NCI-H69 (cell line): ENCODE data around the gene RBM20.
A peak's percentile ranks its signal among the peaks of the same experiment; 100 is the strongest.
"Not testable (repeated sequence)": the region's sequence is repeated elsewhere in the genome, so short reads cannot be mapped to it uniquely, and the experiment has no call there.

ENCODE experiments used
- DNase-seq: peaks from one replicate; lab custom pipeline; 2025; lab: John Stamatoyannopoulos, UW

RBM20 gene

GRCh38 chr10:110704906-110705476, 60.9 kb downstream of the RBM20 start:
- DNase-seq: no peak

GRCh38 chr10:110705596-110705995, 61.5 kb downstream of the RBM20 start:
- DNase-seq: not testable (repeated sequence)

GRCh38 chr10:110706690-110707098, 62.6 kb downstream of the RBM20 start:
- no peak for DNase-seq

GRCh38 chr10:110708776-110709443, 64.8 kb downstream of the RBM20 start:
- no peak for DNase-seq

- DNase-seq: no peak
These were observed 65.3 kb downstream of the RBM20 start for GRCh38 chr10:110709444-110709828.

GRCh38 chr10:110709964-110710587, 65.9 kb downstream of the RBM20 start:
- no peak for DNase-seq

GRCh38 chr10:110710621-110711020, 66.5 kb downstream of the RBM20 start:
- no peak for DNase-seq

GRCh38 chr10:110711382-110711781, 67.2 kb downstream of the RBM20 start:
- no peak for DNase-seq

- DNase-seq: no peak
These were observed 70.2 kb downstream of the RBM20 start for GRCh38 chr10:110714356-110714755.

- no peak for DNase-seq
These were observed 73.8 kb downstream of the RBM20 start for GRCh38 chr10:110717781-110718589.

GRCh38 chr10:110721406-110722038, 77.4 kb downstream of the RBM20 start:
- DNase-seq: peak; percentile 40

GRCh38 chr10:110723224-110723891, 79.2 kb downstream of the RBM20 start:
- no peak for DNase-seq

- DNase-seq: no peak
These were observed 80.2 kb downstream of the RBM20 start for GRCh38 chr10:110724116-110724921.

- no peak for DNase-seq
These were observed 80.8 kb downstream of the RBM20 start for GRCh38 chr10:110724937-110725336.

- peak; percentile 32 for DNase-seq
These were observed 81.9 kb downstream of the RBM20 start for GRCh38 chr10:110725801-110726630.

- DNase-seq: not testable (repeated sequence)
These were observed 83.6 kb downstream of the RBM20 start for GRCh38 chr10:110727785-110728184.

- DNase-seq: no peak
These were observed 86.4 kb downstream of the RBM20 start for GRCh38 chr10:110730345-110731050.

- no peak for DNase-seq
These were observed 89.2 kb downstream of the RBM20 start for GRCh38 chr10:110733218-110733952.
